Measurements from ENCODE around the gene SMARCA4.

GRCh38 chr19:10911579-10912363 lies 49.1 kb upstream of the SMARCA4 start:
- TF ChIP-seq CTCF (IDR thresholded peaks at IDR 0.05) (no peak), POLR2A (IDR thresholded peaks at IDR 0.05) (no peak)
